8988T (cell line): ENCODE data around the gene LPAR1.
"Not testable (repeated sequence)": the region's sequence is repeated elsewhere in the genome, so short reads cannot be mapped to it uniquely, and the experiment has no call there.

Source experiments
- DNase-seq: peaks from one replicate; pipeline ENCODE4 v3.0.0; 2011

LPAR1 gene

GRCh38 chr9:111038331-111039230 is at the start of gene LPAR1:
TSS of gene LPAR1 (minus strand) at chr9:111038470. CDS start at chr9:110972117, 66,353 bp downstream.
- DNase-seq = no peak

GRCh38 chr9:111078391-111079038 is 40.2 kb upstream of the LPAR1 start:
- DNase-seq = no peak

- no peak for DNase-seq
Observed at GRCh38 chr9:111076519-111076918, 38.2 kb upstream of the LPAR1 start.

- no peak for DNase-seq
Observed at GRCh38 chr9:111076042-111076441, 37.8 kb upstream of the LPAR1 start.

GRCh38 chr9:111074395-111074794 is 36.1 kb upstream of the LPAR1 start:
- no peak for DNase-seq

- DNase-seq = no peak
Observed at GRCh38 chr9:111069183-111069582, 30.9 kb upstream of the LPAR1 start.

- no peak for DNase-seq
Observed at GRCh38 chr9:111068771-111069170, 30.5 kb upstream of the LPAR1 start.

GRCh38 chr9:111068383-111068730 is 30.1 kb upstream of the LPAR1 start:
- no peak for DNase-seq

- no peak for DNase-seq
Observed at GRCh38 chr9:111066468-111066867, 28.2 kb upstream of the LPAR1 start.

GRCh38 chr9:111065414-111065813 is 27.1 kb upstream of the LPAR1 start:
- DNase-seq = no peak

GRCh38 chr9:111064160-111064837 is 26.0 kb upstream of the LPAR1 start:
- no peak for DNase-seq

GRCh38 chr9:111063332-111063731 is 25.1 kb upstream of the LPAR1 start:
- DNase-seq = no peak

GRCh38 chr9:111058166-111058565 is 19.9 kb upstream of the LPAR1 start:
- DNase-seq = no peak

- no peak for DNase-seq
Observed at GRCh38 chr9:111056538-111056937, 18.3 kb upstream of the LPAR1 start.

GRCh38 chr9:111052791-111053190 is 14.5 kb upstream of the LPAR1 start:
- no peak for DNase-seq

- DNase-seq = no peak
Observed at GRCh38 chr9:111051400-111051799, 13.1 kb upstream of the LPAR1 start.

- DNase-seq = no peak
Observed at GRCh38 chr9:111050819-111051218, 12.5 kb upstream of the LPAR1 start.

- DNase-seq = not testable (repeated sequence)
Observed at GRCh38 chr9:111047287-111047686, 9.0 kb upstream of the LPAR1 start.

- DNase-seq = no peak
Observed at GRCh38 chr9:111041902-111042301, 3.6 kb upstream of the LPAR1 start.

GRCh38 chr9:111040494-111040893 is 2.2 kb upstream of the LPAR1 start:
- DNase-seq = no peak

GRCh38 chr9:111039231-111039906 is 1.1 kb upstream of the LPAR1 start:
- DNase-seq = no peak

GRCh38 chr9:111037708-111038330 is 451 bp downstream of the LPAR1 start:
- DNase-seq = peak; percentile 40

- DNase-seq = no peak
Observed at GRCh38 chr9:111037356-111037707, 938 bp downstream of the LPAR1 start.
